ENCODE data around the gene COLEC11.

COLEC11 gene

DNA sequence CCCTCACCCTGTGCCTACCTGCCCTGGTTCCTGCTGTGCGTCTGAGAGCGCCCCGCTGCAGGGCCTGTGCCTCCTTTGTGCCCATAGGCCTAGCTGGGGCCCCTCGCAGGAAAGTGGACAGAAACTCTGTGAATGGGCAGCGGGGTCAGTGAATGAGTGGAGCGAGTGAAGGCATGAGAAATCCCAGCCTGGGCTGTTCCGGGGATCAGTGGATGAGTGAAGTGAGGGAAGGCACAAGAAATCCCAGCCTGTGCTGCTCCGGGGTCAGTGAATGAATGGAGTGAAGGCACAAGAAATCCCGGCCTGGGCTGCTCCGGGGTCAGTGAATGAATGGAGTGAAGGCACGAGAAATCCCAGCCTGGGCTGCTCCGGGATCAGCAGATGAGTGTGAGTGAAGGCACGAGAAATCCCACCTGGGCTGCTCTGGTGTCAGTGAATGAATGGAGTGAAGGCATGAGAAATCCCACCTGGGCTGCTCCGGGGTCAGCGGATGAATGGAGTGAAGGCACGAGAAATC, 2.0 kb downstream of the COLEC11 start:
- Histone ChIP-seq H3K4me2 (no peak overlapping the region), H4K20me1 (ENCODE audit: insufficient read depth) (no peaks in the 10 kb centered on the region), H3K79me2 (ENCODE audit: insufficient read depth, low read depth) (no peaks in the 10 kb centered on the region), H3K4me1 (ENCODE audit: low read depth, poor library complexity, severe bottlenecking) (no peaks in the 10 kb centered on the region), H3K27ac (no peak overlapping the region), H3K36me3 (ENCODE audit: insufficient read depth) (no peaks in the 10 kb centered on the region), H3K27me3 (ENCODE audit: insufficient read depth, low read depth) (no peaks in the 10 kb centered on the region), H2AFZ (ENCODE audit: low read depth) (no peak overlapping the region), H3K4me3 (IDR thresholded peaks at IDR 0.05; ENCODE audit: insufficient read depth, low read depth, low read length) (no peak overlapping the region), H3K9ac (no peak overlapping the region)
- TF ChIP-seq, protein P1, sequence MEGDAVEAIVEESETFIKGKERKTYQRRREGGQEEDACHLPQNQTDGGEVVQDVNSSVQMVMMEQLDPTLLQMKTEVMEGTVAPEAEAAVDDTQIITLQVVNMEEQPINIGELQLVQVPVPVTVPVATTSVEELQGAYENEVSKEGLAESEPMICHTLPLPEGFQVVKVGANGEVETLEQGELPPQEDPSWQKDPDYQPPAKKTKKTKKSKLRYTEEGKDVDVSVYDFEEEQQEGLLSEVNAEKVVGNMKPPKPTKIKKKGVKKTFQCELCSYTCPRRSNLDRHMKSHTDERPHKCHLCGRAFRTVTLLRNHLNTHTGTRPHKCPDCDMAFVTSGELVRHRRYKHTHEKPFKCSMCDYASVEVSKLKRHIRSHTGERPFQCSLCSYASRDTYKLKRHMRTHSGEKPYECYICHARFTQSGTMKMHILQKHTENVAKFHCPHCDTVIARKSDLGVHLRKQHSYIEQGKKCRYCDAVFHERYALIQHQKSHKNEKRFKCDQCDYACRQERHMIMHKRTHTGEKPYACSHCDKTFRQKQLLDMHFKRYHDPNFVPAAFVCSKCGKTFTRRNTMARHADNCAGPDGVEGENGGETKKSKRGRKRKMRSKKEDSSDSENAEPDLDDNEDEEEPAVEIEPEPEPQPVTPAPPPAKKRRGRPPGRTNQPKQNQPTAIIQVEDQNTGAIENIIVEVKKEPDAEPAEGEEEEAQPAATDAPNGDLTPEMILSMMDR (conservative IDR thresholded peaks at IDR 0.05; ENCODE audit: low read depth, low read length), result no peak

DNA sequence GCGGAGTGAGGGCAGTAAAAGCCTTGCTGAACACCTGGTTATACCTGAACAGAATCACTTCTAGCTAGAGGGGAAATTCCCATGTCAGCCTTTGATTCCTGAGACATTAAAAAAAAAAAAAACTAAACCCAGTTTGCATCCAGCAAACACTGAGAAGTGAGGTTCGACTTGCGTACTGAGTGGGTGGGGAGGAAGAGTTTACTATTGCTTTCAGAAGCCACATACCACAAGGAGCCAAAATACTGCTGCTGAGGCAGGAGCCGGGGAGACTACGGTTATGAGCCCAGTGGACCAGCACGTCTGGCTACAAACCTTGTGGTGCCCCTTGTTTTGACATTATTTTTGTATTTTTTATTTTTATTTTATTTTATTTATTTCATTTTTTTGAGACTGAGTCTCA, 2.7 kb downstream of the COLEC11 start:
- no peak overlapping the region for H3K4me2 ChIP-seq
- H3K79me2 ChIP-seq (ENCODE audit: insufficient read depth, low read depth), result no peaks in the 10 kb centered on the region
- no peak overlapping the region for H2AFZ ChIP-seq (ENCODE audit: low read depth)
- TF ChIP-seq, protein P1 (conservative IDR thresholded peaks at IDR 0.05; ENCODE audit: low read depth, low read length), result no peak
- no peak overlapping the region for H3K4me3 ChIP-seq (IDR thresholded peaks at IDR 0.05; ENCODE audit: insufficient read depth, low read depth, low read length)
- no peaks in the 10 kb centered on the region for H3K27me3 ChIP-seq (ENCODE audit: insufficient read depth, low read depth)
- no peak overlapping the region for H3K9ac ChIP-seq
- H3K36me3 ChIP-seq (ENCODE audit: insufficient read depth), result no peaks in the 10 kb centered on the region
- H3K4me1 ChIP-seq (ENCODE audit: low read depth, poor library complexity, severe bottlenecking), result no peaks in the 10 kb centered on the region
- no peaks in the 10 kb centered on the region for H4K20me1 ChIP-seq (ENCODE audit: insufficient read depth)
- H3K27ac ChIP-seq, result no peak overlapping the region

DNA sequence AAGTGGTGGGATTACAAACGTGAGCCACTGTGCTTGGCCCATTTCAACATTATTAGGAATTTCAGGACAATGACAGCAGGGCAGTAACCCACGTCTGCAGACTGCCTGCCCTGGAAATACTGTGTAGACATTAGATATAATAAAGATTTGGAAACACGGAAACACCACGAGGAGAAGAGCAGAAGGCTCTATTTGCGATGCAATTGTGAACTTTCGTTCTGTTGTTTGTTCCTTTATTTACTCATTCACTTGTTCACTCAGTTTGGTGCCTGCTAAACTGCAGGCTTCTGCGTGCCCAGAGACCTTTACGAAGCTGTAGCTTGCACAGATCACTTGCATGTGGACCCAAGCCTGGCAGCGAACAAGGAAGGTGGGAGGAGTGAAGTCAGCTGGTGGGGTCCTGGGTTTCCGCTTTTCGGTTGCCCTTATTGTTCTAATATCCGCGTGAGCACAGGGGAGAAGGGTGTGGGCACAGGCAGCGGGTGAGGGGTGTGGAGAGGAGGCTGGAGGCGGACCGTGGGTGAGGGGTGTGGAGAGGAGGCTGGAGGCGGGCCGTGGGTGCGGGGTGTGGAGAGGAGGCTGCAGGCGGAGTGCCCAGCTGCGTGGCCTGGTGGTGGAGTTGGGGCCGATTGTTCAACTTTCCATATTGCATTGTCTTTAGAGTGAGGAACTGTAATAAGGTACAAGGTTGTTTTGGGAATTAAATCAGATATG, 3.4 kb downstream of the COLEC11 start:
- no peaks in the 10 kb centered on the region for H3K27me3 ChIP-seq (ENCODE audit: insufficient read depth, low read depth)
- no peak overlapping the region for H3K4me2 ChIP-seq
- no peaks in the 10 kb centered on the region for H3K4me1 ChIP-seq (ENCODE audit: low read depth, poor library complexity, severe bottlenecking)
- no peaks in the 10 kb centered on the region for H3K36me3 ChIP-seq (ENCODE audit: insufficient read depth)
- H2AFZ ChIP-seq (ENCODE audit: low read depth), result no peak overlapping the region
- no peak overlapping the region for H3K27ac ChIP-seq
- no peak overlapping the region for H3K4me3 ChIP-seq (IDR thresholded peaks at IDR 0.05; ENCODE audit: insufficient read depth, low read depth, low read length)
- TF ChIP-seq, protein P1 (conservative IDR thresholded peaks at IDR 0.05; ENCODE audit: low read depth, low read length), result no peak
- H4K20me1 ChIP-seq (ENCODE audit: insufficient read depth), result no peaks in the 10 kb centered on the region
- H3K79me2 ChIP-seq (ENCODE audit: insufficient read depth, low read depth), result no peaks in the 10 kb centered on the region
- H3K9ac ChIP-seq, result no peak overlapping the region

DNA sequence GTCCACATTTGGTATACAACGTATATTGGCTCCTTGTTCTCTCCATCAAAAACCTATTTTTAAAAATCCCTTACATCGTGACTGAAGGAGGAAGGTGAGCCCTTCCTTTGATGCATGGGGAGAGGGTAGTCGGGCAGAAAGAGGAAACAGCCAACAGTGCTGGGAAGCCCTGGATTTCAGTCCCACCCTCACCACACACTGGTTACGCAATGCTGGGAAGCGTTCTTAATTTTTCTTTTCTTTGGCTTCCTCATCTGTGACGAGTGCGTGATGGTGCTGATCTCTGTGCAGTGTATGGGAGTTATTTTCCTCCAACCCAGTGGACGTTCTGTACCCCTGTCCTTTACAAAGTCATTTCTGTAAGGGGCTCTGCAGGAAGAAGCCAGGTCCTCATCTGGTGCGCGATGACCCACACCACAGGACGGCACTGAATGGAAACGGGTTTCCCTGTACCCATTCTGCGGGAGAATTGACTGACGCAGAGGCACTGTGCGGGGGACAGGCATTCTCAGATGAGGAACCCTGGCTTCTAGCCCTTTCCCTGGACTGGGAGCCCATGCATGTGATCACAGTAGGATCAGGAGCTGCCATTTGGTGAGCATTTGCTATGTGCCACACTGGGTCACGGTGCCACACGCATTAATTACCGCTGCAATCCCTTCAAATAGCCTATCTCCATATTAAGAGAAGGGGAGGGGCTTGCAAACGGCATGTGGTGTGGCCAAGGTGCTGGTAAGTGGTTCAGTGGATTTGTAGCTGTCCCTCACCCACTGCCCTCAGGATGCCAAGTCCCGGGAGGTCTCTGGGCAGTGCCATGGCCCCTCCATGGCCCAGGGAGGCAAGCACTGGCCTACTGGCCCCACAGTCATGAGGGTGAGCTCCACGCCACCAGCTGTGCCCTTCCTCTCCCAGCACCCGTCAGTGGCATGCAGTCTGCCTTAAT, 4.3 kb downstream of the COLEC11 start:
- Histone ChIP-seq H3K4me2 (no peak overlapping the region), H3K79me2 (ENCODE audit: insufficient read depth, low read depth) (no peaks in the 10 kb centered on the region), H3K4me1 (ENCODE audit: low read depth, poor library complexity, severe bottlenecking) (no peaks in the 10 kb centered on the region), H3K27ac (no peak overlapping the region), H3K27me3 (ENCODE audit: insufficient read depth, low read depth) (no peaks in the 10 kb centered on the region), H3K9ac (no peak overlapping the region), H2AFZ (ENCODE audit: low read depth) (no peak overlapping the region), H3K36me3 (ENCODE audit: insufficient read depth) (no peaks in the 10 kb centered on the region), H3K4me3 (IDR thresholded peaks at IDR 0.05; ENCODE audit: insufficient read depth, low read depth, low read length) (no peak overlapping the region), H4K20me1 (ENCODE audit: insufficient read depth) (no peaks in the 10 kb centered on the region)
- TF ChIP-seq, protein P1 (conservative IDR thresholded peaks at IDR 0.05; ENCODE audit: low read depth, low read length), result no peak

Data from KMS-11 (cell line).